Measurements from ENCODE around the gene MCRIP1. TPM values are rescaled to one million over a fixed set of nuclear protein-coding genes. Genes with fewer than 3 reads are reported as not detected.

MCRIP1 gene
- total and polyA plus RNA-seq, 2 of the 13 experiments (the other 11 are each of a cell fraction or from before 2014, with no cell fraction given): 79.7 to 84.9 TPM

DNA sequence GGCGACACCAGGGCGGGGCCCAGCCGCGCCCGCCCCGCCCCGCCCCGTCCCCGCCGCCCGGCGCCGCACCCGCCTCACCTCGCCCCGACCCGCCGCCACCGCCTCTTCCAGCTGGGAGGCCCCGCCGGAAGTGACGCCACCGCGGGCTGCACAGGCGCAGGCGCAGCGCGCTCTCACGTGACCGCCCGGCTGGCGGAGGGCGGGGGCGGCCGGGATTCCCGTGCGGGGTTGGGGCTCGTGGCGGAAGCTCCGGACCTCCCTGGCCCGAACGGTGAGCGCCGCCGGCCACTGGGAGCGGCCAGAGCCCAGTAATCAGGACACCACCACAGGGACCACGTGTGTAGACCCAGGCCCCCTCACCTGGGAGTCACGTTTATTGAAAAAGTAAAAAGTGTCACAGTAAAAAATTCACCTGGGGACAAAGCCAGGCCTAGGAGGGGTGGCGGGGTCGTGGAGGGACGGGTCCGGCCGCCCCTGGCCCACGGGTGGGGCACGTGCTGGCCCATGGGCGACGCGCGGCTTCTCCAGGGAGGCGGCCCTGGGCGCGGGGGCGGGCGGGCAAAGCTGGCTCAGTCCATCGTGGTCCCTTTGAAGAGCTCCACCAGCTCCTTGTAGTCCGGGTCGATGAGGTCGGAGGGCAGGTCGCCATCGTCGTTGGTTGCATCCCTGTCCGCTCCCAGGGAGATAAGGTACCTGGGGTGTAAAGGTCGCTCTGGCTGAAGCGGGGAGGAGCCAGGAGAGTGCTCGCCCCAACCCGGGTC is at the start of gene MCRIP1 (continued):
- TF ChIP-seq, protein P1, sequence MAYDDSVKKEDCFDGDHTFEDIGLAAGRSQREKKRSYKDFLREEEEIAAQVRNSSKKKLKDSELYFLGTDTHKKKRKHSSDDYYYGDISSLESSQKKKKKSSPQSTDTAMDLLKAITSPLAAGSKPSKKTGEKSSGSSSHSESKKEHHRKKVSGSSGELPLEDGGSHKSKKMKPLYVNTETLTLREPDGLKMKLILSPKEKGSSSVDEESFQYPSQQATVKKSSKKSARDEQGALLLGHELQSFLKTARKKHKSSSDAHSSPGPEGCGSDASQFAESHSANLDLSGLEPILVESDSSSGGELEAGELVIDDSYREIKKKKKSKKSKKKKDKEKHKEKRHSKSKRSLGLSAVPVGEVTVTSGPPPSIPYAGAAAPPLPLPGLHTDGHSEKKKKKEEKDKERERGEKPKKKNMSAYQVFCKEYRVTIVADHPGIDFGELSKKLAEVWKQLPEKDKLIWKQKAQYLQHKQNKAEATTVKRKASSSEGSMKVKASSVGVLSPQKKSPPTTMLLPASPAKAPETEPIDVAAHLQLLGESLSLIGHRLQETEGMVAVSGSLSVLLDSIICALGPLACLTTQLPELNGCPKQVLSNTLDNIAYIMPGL (CRISPR knock-in tag; IDR thresholded peaks at IDR 0.05; ENCODE audit: borderline replicate concordance in 1 of 2, low read depth in 1 of 2): peak in 1 of 2 experiments; percentile 76; a peak in 2 of 4 replicates
- TF ChIP-seq, protein P2, sequence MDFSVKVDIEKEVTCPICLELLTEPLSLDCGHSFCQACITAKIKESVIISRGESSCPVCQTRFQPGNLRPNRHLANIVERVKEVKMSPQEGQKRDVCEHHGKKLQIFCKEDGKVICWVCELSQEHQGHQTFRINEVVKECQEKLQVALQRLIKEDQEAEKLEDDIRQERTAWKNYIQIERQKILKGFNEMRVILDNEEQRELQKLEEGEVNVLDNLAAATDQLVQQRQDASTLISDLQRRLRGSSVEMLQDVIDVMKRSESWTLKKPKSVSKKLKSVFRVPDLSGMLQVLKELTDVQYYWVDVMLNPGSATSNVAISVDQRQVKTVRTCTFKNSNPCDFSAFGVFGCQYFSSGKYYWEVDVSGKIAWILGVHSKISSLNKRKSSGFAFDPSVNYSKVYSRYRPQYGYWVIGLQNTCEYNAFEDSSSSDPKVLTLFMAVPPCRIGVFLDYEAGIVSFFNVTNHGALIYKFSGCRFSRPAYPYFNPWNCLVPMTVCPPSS (IDR thresholded peaks at IDR 0.05): no peak
- TF ChIP-seq RNF2 (conservative IDR thresholded peaks at IDR 0.05; ENCODE audit: low read depth) (peak; percentile 97), HOXD1 (CRISPR knock-in tag; IDR thresholded peaks at IDR 0.05) (peak; percentile 61; the same call in 1 of the 2 replicates), TEAD2 (CRISPR knock-in tag; IDR thresholded peaks at IDR 0.05) (no peak), ZNF17 (CRISPR knock-in tag; IDR thresholded peaks at IDR 0.05) (no peak), ZBTB38 (CRISPR knock-in tag; IDR thresholded peaks at IDR 0.05) (0 out of 2 replicates have a peak, but pooled peaks have one; percentile 29), ZNF879 (CRISPR knock-in tag; IDR thresholded peaks at IDR 0.05) (0 out of 2 replicates have a peak, but pooled peaks have one; percentile 52), ARNTL (CRISPR knock-in tag; IDR thresholded peaks at IDR 0.05) (peak; percentile 90), SMAD3 (CRISPR knock-in tag; IDR thresholded peaks at IDR 0.05) (peak; percentile 40), ATM (IDR thresholded peaks at IDR 0.05; ENCODE audit: borderline replicate concordance) (no peak), PRMT3 (CRISPR knock-in tag; IDR thresholded peaks at IDR 0.05; ENCODE audit: borderline replicate concordance, low read depth) (no peak)
- TF ChIP-seq, protein P3, sequence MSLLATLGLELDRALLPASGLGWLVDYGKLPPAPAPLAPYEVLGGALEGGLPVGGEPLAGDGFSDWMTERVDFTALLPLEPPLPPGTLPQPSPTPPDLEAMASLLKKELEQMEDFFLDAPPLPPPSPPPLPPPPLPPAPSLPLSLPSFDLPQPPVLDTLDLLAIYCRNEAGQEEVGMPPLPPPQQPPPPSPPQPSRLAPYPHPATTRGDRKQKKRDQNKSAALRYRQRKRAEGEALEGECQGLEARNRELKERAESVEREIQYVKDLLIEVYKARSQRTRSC (CRISPR knock-in tag; IDR thresholded peaks at IDR 0.05; ENCODE audit: low read depth): peak; percentile 95
- TF ChIP-seq, protein P4, sequence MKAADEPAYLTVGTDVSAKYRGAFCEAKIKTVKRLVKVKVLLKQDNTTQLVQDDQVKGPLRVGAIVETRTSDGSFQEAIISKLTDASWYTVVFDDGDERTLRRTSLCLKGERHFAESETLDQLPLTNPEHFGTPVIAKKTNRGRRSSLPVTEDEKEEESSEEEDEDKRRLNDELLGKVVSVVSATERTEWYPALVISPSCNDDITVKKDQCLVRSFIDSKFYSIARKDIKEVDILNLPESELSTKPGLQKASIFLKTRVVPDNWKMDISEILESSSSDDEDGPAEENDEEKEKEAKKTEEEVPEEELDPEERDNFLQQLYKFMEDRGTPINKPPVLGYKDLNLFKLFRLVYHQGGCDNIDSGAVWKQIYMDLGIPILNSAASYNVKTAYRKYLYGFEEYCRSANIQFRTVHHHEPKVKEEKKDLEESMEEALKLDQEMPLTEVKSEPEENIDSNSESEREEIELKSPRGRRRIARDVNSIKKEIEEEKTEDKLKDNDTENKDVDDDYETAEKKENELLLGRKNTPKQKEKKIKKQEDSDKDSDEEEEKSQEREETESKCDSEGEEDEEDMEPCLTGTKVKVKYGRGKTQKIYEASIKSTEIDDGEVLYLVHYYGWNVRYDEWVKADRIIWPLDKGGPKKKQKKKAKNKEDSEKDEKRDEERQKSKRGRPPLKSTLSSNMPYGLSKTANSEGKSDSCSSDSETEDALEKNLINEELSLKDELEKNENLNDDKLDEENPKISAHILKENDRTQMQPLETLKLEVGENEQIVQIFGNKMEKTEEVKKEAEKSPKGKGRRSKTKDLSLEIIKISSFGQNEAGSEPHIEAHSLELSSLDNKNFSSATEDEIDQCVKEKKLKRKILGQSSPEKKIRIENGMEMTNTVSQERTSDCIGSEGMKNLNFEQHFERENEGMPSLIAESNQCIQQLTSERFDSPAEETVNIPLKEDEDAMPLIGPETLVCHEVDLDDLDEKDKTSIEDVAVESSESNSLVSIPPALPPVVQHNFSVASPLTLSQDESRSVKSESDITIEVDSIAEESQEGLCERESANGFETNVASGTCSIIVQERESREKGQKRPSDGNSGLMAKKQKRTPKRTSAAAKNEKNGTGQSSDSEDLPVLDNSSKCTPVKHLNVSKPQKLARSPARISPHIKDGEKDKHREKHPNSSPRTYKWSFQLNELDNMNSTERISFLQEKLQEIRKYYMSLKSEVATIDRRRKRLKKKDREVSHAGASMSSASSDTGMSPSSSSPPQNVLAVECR (CRISPR knock-in tag; IDR thresholded peaks at IDR 0.05; ENCODE audit: borderline replicate concordance): peak; percentile 77
- TF ChIP-seq, protein P5, sequence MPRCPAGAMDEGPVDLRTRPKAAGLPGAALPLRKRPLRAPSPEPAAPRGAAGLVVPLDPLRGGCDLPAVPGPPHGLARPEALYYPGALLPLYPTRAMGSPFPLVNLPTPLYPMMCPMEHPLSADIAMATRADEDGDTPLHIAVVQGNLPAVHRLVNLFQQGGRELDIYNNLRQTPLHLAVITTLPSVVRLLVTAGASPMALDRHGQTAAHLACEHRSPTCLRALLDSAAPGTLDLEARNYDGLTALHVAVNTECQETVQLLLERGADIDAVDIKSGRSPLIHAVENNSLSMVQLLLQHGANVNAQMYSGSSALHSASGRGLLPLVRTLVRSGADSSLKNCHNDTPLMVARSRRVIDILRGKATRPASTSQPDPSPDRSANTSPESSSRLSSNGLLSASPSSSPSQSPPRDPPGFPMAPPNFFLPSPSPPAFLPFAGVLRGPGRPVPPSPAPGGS (CRISPR knock-in tag; IDR thresholded peaks at IDR 0.05): peak; percentile 92
